ENCODE measurements around the gene SLC28A1.

Gene SLC28A1

GRCh38 chr15:84955089-84955848 is 70.8 kb downstream of the SLC28A1 start:
- peak; percentile 57 for DNase-seq (ENCODE audit: low read depth)
- H3K4me3 ChIP-seq (ENCODE audit: low read depth, low read length) = peak overlapping the region; percentile 16
- TF ChIP-seq CTCF (IDR thresholded peaks at IDR 0.05; ENCODE audit: low read depth, low read length, missing control alignments) = peak; percentile 97
- in situ Hi-C loops (cut with HindIII; ENCODE audit: low sequenced_read_pairs) = no loop called here

- in situ Hi-C loops (cut with HindIII; ENCODE audit: low sequenced_read_pairs) = no loop called here
- H3K4me3 ChIP-seq (ENCODE audit: low read depth, low read length) = no peak overlapping the region
- DNase-seq (ENCODE audit: low read depth) = no peak
- no peak for TF ChIP-seq CTCF (IDR thresholded peaks at IDR 0.05; ENCODE audit: low read depth, low read length, missing control alignments)
Measured at GRCh38 chr15:84956199-84956598, 71.7 kb downstream of the SLC28A1 start.

- no peak overlapping the region for H3K4me3 ChIP-seq (ENCODE audit: low read depth, low read length)
- DNase-seq (ENCODE audit: low read depth) = no peak
- in situ Hi-C loops (cut with HindIII; ENCODE audit: low sequenced_read_pairs) = no loop called here
- TF ChIP-seq CTCF (IDR thresholded peaks at IDR 0.05; ENCODE audit: low read depth, low read length, missing control alignments) = no peak
Measured at GRCh38 chr15:84960391-84961113, 76.1 kb downstream of the SLC28A1 start.

GRCh38 chr15:84961114-84961452 is 76.6 kb downstream of the SLC28A1 start:
- peak; percentile 66 for DNase-seq (ENCODE audit: low read depth)
- no peak overlapping the region for H3K4me3 ChIP-seq (ENCODE audit: low read depth, low read length)
- in situ Hi-C loops (cut with HindIII; ENCODE audit: low sequenced_read_pairs) = no loop called here
- TF ChIP-seq CTCF (IDR thresholded peaks at IDR 0.05; ENCODE audit: low read depth, low read length, missing control alignments) = no peak

GRCh38 chr15:84961707-84962106 is 77.2 kb downstream of the SLC28A1 start:
- no peak overlapping the region for H3K4me3 ChIP-seq (ENCODE audit: low read depth, low read length)
- TF ChIP-seq CTCF (IDR thresholded peaks at IDR 0.05; ENCODE audit: low read depth, low read length, missing control alignments) = no peak
- in situ Hi-C loops (cut with HindIII; ENCODE audit: low sequenced_read_pairs) = no loop called here
- no peak for DNase-seq (ENCODE audit: low read depth)

- in situ Hi-C loops (cut with HindIII; ENCODE audit: low sequenced_read_pairs) = no loop called here
- no peak for TF ChIP-seq CTCF (IDR thresholded peaks at IDR 0.05; ENCODE audit: low read depth, low read length, missing control alignments)
- DNase-seq (ENCODE audit: low read depth) = no peak
- H3K4me3 ChIP-seq (ENCODE audit: low read depth, low read length) = no peak overlapping the region
Measured at GRCh38 chr15:84962955-84963354, 78.5 kb downstream of the SLC28A1 start.
